GM21447 (cell line): ENCODE results near the gene TNS3.

Experiments used
- ATAC-seq: cut with Tn5 transposase; IDR thresholded peaks from one replicate; pipeline ENCODE4 v1.9.1; 2021; ENCODE audit not compliant: unreplicated experiment

TNS3 gene

DNA sequence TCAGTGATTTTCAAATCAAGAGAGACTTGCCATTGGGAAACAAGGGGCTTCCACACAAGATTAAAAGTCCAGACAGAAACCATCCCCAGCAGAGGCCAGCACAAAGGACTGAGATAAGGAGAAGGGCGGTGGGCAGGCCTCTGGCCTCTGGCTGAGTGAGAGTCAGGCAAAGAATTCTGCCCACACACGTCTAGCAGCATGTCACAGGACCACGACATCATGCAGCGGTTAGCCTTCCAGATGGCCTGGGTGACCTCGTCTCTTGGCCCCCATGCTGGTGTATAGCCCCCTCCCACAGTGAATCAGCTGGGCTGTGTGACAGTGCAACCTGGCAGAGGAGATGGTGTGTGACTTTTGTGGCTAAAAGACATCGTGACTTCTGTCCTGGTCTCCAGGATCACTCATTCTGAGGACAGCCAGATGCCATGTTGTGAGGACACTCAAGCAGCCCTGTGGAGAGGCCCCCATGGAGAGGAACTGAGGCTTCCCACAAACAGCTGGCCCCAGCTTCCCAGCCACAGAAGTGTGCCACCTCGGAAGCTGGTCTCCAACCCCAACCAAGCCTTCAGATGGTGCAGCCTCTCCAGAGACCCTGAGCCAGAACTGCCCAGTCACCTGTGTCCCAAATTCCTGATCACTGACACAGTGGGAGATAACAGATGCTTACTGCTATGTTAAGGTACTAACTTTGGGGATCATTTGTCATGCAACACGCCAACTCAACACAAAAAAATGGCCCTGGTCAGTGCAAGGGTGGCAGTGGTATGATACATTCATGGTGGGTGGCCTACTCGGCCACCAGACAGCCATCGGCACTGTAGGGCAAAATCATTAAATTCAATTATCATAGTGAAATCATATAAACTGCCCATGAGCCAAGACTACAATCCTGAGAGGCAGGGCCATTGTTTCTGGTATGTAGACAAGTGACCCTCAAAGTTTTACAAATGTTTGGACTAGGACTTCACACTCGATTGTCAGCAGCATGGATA is 73.2 kb downstream of the TNS3 start:
- no peak for ATAC-seq

GRCh38 chr7:47507522-47507921 is 74.4 kb downstream of the TNS3 start:
- no peak for ATAC-seq

DNA sequence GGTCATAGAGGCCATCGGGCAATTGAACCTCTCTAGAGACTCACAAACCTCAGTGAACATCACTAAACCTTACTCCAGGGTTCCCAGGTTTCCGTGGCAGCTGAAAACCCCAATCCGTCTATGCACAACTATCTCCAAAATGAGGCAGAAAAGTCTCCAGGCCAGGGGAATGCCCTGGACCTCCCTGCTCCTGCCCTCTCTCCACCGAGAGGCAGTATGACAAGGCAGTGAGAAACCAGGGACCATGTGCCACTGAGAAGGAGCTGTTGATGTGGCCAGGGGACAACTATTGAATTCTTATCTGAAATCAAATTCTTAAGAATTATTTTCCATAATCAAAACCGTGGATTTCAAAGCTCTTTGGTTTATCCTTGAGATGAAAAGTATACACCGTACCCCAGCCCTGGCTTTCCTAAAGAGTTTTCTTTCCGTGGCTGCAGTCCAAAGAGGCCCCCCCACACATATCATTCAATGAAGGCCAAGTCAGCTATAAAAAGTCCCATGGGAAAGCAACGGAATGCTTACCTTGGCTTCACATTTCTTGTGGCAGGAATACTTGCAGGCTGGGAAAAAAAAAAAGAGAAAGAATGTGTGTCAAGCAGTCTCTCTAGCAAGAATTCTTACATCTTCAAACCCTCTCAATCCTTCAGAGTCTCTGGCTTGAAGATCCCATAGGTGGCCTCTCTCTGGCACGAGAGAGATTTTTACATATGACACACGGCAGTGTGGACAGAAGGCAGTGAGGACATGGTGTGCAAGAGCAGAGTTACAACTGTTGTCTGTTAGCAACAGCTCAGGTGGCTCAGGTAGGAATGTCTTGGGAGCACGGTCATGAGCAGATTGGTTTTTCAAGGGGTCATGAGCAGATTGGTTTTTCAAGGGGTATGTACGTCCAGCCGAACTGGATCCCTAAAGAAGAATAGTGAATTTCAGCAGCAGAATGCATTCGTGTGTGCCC is 75.2 kb downstream of the TNS3 start:
- no peak for ATAC-seq

DNA sequence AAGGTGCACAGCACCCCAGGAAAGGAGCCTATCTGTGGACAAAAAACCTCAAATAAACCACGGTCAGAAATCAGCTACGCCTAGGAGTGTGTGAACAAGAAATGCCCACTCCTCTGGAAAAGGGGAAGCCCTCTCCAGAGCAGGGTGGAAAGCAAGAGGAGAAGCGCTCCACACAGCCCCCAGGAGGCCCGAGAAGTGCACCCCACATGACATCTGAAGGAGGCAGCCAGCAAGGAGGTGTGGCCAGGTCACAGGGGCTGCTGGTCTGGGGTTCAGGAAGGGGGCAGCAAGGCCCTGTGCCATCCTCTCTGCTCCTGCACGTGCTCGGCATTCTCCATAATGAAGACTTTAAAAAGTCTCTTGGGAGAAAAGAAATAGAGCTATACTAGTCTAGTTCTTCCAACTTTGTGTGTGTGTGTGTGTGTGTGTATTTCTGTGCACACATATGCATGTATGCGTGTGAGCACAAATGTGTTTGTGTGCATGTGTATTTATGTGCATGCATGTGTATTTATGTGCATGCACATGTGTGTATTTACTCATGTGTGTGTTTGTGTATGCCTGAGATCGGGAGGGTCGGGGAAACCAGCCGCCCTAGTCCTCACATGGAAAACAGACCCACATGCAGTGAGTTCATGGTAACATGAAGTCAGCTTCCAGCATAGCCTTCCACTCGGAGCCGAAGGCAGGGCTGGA is 76.5 kb downstream of the TNS3 start:
- no peak for ATAC-seq

DNA sequence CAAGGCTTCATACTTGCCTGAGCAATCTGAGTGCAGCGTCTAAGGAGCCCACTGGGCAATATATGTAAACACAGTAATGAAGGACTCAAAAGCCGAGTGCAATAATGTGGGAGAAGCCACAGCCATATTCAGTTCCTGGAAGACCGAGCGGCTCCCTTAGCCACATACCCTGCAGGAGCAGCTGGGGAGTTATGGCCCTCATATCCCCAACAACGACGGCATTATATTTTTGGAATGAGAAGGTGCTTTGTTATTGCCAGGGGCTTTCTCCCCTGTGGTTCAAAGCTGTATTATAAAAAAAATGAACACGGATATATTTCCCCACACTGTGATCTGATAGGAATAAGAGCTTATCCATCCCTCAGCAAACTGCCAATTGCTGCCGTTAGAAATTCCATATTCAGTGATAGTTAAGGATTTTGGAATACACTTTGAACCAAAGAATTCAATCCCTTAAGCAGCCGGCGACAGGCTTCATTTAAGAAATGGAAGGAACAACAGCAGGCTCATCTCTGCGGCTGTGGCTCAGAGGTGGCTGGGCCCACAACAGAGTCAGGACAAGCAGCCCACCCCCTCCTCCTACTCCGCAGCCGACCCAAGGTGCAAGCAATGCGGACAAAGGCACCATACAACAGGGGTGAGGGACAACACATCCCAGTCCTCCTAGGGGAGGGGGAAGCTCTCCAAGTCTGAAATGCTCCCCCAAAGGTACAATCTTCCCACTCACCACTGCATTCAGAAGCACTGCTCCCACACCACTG is 77.2 kb downstream of the TNS3 start:
- ATAC-seq = no peak

GRCh38 chr7:47503281-47503680 is 78.6 kb downstream of the TNS3 start:
- no peak for ATAC-seq

GRCh38 chr7:47502240-47502877 is 79.6 kb downstream of the TNS3 start:
- no peak for ATAC-seq

DNA sequence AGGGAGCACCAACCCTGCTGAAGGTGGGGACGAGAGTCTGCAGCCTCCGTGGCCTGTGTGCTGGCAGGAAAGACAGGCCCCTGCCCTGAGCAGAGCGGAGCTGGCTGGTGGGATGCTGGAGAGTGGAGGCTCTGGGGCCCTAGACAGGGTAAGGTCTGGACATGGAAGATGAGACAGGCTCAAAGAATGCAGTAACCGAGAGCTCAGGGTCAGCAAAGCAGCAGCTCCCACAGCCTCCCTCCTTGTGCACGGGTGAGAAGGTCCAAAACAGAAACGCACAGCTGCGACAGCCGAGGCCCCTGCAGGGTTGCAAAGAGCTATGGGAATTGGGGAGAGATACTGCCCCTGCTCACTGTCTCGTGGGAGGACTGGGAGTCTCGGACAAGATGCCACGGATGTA is 80.5 kb downstream of the TNS3 start:
- ATAC-seq = no peak

- no peak for ATAC-seq
Measured at GRCh38 chr7:47500103-47500563, 81.8 kb downstream of the TNS3 start.

DNA sequence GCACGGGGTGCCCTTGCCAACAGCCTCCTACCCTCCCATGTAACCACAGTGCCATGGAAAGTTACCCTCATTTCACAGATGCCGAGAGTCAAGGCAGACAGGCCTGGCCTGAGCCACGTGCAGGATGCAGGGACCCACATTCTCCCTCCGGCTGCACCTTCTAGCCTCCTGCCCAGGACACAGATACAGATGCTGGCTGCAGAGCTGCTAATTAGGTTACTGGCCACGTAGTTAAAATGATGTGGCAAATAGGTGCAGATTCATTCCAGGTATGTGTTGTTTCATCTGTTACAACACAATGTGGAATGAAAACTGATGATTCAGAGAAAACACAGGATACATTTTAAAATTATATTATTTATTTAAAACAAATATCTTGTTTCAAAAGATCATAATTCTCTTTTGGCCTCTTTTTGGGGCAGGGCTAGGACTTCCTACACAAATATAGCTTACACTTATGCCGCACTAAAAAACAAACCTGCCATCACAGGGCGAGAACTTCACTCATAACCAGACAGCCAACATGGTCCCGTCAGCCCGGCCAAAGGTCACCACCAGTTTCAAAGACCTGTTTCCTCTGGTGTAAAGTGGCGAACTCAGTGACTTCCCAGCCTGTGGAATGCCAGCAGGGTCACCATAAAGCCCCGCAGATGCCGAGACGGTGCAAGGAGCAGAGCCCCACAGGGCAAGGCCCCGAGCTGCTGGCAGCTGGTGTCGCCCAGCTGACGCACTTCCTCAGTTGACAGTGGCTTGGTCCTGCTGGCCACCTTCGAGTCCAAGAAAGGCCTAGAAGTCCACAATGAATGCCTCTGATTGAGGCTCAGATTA is 83.5 kb downstream of the TNS3 start:
- ATAC-seq = no peak

GRCh38 chr7:47497367-47498096 is 84.4 kb downstream of the TNS3 start:
- ATAC-seq = peak; percentile 93

GRCh38 chr7:47496666-47497065 is 85.2 kb downstream of the TNS3 start:
- no peak for ATAC-seq

DNA sequence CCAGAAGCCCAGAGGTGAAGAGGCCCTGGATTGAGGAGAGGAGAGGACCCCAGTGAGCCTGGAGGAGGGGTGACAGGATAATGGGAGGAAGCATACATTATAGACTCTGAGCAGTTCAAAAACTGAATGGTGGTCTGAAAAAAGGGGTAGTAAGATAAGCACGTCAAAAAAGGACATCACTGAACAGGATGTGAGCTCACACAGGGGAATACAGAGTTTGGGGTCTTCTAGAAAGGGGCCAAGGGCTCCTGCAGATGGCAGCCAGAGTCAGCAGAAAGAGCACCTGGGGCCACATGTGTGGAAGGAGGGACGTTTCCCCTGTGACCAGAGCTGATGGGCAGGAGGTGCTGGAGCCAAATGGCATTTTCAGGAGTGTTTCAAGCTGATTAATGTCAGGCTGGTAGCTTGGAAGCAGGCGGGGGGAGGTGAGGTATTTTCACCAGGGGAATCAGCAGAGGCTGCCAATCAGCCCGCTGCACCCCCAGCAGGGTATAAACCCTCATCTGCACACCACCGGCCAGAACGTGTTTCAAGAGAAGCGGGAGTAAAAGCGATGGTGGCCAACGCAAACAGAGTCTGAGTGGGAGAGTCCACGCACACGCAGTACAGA is 85.8 kb downstream of the TNS3 start:
- ATAC-seq = no peak

DNA sequence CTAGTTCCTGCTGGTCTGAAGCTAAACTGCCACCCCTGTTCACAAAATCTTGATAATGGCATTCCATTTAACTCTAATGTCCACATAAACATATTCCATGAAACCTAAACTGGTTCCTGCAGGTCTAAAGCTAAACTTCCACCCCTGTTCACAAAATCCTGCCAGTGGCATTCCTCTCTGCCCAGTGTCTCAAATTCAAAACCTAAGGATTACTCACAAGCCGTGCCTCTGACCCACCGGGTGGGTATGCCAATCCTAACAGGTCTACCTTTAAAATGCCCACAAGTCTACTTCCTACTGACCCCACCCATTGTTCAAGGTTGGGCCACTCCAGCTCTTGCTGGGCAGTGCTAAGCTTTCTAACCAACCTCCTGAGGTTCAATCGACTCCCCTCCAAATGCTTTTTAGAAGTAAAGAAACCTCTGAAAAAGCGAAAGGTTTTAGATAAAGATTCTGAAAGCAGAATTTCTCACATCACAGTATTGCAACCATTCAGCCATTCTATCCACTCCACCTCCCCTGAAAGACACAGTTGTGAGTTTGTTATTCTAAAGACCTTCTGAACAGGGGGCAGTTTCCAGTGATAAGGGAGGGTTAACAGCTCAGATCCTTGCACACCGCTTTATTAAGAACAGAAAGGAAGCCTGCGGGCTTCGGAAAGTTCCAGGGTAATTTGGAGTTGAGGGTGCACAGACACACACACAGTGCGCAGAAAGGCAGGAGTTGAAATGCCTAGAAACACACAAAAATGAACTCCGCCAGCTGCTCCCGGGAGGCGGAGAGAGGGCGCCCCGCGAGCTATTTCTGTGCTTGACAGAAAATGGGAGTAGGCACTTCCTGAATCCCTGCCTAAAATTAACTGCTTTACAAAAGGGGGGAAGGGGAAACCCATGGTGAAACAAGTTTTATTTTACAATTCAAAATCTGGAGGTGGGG is 87.7 kb downstream of the TNS3 start:
- no peak for ATAC-seq

DNA sequence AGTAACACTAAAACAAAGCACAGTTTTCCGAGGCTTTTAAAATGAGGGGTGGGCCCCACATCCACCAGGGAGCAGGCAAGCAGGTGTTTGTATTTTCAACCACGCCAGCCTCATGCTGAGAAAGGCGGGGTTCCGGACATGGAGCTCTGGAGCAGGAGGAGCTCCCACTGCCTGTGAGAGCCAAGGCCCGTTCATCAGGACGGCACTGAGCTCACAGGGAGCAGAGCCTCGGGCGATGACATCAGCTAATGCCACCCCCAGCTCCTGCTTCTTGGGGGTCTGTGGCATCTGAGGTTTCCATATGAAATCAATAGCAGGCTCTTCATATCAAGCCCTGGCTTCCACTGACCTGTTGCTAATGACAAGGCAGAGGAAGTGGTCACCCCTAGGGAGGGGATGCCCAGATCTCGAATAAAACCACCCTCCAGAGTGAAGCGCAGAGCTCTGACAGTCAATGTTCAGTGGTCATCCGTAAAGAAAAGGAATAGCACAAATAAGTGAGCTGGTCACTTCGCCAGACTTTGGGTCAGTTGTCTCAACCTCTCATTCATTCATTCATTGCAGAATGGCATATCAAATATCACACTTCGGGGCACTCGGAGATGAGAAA is 89.1 kb downstream of the TNS3 start:
- no peak for ATAC-seq
